ENCODE results near the gene RUNDC3A.
"Not testable (repeated sequence)": the region's sequence is repeated elsewhere in the genome, so short reads cannot be mapped to it uniquely, and the experiment has no call there.

RUNDC3A gene

GRCh38 chr17:44321246-44322120 lies 13.1 kb downstream of the RUNDC3A start:
- DNase-seq, result no peak

GRCh38 chr17:44322236-44322895 lies 14.0 kb downstream of the RUNDC3A start:
- no peak for DNase-seq

DNA sequence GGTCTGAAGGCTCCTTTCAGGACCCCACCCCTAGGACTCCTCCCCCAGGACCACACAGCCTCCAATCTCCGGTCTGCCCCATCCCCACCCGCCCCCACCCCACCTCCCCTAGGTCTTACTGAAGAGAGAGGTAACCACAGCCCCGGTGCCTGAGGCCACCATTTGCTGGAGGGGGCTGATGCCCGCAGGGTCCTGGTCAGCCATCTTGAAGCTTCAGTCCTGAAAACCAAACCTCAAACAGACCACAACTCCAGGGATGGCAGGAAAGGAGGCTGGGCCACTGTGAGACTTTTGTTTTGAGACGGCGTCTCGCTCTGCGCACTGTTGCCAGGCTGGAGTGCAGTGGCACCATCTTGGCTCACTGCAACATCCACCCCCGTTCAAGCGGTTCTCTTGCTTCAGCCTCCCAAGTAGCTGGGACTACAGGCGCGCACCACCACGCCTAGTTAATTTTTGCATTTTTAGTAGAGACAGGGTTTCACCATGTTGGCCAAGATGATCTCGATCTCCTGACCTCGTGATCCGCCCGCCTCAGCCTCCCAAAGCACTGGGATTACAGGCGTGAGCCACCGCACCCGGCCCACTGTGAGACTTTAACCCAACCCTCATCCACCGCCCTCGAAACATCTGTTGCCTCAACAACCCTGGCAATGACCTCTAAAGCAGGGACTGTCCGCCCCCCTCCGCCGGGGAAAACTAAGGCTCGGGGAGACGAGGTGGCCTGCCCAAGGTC lies 15.1 kb downstream of the RUNDC3A start:
- DNase-seq, result no peak

DNA sequence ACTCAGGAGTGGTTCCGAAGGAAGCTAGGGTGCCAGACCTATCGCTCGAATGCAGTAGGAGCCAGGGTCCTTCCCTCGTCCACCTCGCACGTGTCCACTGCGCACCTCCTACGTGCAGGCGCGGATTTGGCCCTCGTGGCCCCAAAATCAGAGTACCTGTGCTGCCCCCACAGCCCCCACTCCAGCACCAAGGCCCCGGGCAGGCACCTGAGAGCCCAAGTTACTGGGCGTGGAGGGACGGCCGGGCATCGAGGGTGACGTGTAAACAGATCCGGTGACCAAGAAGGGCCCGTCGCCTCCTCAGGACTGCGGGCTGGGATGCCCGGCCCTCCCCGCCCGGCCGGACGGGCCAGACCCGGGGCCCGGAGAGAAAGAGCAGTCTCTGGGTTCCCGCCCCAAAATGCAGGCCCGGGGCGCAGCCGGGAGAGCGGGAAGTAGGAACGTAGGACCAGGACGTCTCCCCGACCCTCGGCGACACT lies 15.7 kb downstream of the RUNDC3A start:
- DNase-seq, result no peak

DNA sequence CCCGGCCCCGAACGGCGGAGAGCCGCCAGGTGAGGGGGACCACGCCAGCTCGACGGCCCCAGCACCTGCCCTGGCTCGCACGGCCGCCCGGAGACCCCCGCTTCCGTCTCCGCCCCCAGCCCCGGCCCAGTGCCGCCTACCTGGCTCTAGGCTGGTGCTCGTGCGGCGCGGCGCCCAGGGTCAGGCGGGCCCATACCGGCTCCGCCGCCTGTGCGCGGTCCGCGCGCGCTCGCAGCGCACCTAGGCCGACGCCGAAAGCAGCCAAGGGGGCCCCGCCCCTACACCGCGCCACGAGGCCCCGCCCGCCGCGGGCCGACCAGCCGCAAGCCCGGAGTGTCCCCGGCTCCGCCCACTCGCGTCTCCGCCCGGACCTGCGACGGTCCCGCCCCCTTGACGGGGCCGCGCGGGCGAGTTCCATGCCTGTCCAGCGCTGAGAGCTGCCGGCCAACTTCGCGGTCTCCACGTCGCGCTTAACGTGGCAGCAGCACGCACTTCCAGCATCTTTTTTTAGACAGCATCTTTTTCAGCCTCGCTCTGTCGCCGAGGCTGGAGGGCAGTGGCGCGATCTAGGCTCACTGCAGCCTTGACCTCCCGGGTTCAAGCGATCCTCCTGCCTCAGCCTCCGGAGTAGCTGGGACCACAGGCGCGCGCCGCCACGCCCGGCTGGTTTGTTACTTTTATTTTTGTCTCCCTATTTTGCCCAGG lies 16.3 kb downstream of the RUNDC3A start, which contains the start of gene SLC25A39:
TSS of gene SLC25A39 (minus strand) at position 253 of the 705 bp plus-strand sequence. CDS start 1,261 bp downstream, outside the sequence.
- peak; percentile 60 to 80 for DNase-seq

DNA sequence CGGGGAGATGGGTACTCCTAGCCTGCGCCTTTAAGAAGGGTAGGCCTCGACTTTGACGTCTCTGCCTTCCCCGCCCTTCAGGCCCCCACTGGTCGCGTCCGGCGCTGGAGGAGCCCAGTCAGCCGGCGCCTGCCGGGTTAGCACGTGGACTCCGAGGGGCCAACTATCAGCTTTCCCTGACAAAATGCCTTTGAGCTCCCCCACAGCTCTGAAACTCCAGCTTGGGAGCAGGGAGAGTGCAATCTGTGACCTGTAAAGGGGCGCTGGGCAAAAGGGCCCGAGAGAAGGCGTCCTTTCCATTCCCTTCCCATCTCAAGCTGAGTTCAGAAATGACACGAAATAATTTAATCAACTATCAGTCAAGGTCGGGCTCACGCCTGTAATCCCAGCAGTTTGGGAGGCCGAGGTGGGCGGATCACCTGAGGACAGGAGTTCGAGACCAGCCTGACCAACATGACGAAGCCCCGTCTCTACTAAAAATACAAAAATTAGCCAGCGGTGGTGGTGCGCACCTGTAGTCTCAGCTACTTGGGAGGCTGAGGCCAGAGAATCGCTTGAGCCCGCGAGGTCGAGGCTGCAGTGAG lies 18.6 kb downstream of the RUNDC3A start:
- DNase-seq, result peak; percentile 55 to 94

DNA sequence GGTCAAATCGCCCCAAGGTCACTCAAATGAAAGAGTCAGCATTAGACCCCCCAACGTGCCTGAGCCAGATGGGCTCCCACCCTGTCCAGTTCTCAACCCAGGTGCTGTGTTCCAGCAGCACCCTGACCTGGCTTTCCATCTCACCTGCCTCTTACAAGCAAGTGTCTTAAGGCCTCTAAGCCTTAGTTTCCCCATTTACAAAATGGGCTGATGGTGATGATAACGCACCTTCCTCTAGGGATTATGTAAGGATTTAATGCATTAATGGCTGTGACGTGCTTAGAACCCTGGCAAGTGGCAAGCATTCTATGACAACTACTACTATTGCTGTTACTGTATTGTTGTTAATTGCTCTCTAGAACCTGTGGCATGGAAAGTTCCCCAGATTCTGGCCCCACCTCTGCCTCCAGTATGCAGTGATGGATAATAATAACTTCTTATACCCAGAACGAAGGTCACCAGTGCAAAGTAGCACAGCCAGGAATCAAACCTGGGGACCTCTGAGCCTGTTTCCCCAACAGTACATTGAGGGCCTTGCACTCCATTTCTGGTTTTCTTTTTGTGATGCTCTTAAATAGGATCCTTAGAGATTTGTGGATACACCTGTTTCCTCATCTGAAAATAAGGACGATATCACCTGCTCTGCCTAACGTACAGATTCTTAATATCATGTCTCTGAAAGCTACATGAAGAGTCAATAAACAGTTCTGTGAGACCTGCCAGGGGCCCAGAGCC lies 19.5 kb downstream of the RUNDC3A start:
- DNase-seq, result no peak

DNA sequence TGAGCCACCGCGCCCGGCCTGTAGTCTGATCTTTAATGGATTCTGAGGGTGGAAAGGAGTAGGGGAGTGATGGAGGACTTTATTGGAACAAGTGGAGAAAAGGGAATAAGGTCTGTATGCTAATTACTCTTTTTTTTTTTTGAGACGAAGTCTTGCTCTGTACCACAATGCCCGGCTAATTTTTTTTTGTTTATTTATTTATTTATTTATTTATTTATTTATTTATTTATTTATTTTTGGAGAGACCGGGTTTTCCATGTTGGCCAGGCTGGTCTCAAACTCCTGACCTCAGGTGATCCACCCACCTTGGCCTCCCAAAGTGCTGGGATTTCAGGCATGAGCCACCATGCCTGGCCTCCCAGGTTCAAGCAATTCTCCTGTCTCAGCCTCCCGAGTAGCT lies 21.1 kb downstream of the RUNDC3A start:
- DNase-seq, result not testable (repeated sequence)

DNA sequence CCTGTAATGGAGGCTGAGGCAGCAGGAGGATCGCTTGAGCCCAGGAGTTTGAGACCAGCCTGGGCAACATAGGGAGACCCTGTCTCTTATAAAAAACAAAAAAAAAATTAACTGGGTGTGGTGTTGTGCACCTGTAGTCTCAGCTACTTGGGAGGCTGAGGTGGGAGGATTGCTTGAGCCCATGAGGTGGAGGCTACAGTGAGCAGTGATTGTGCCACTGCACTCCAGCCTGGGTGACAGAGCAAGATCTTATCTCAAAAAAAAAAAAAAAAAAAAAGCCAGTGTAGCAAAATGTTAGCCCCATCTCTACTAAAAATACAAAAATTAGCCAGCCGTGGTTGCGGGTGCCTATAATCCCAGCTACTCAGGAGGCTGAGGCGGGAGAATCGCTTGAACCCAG lies 21.9 kb downstream of the RUNDC3A start:
- not testable (repeated sequence) for DNase-seq

DNA sequence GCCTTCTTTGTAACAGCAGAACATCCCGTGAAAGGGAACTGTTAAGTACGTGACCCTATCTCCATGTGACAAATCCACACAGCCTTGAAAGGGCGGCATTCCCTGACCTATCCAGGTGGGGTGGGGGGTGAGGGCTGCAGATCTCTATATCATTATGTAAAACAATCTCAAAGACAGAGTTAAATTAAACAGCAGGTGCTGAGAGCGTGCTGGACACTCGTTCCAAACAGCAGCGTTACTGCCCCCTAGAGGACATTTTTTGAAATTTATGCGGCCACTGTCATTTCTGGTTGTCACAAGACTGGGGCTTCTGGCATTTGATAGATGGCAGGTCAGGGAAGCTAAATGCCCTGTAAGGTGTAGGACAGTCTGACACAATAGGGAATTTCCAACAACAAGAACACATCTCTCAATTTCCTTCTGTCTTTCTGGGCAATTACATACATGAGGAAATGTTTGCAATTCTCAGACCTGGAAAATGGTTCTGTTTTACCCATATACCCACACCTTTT lies 22.9 kb downstream of the RUNDC3A start:
- DNase-seq, result peak; percentile 31 to 52

DNA sequence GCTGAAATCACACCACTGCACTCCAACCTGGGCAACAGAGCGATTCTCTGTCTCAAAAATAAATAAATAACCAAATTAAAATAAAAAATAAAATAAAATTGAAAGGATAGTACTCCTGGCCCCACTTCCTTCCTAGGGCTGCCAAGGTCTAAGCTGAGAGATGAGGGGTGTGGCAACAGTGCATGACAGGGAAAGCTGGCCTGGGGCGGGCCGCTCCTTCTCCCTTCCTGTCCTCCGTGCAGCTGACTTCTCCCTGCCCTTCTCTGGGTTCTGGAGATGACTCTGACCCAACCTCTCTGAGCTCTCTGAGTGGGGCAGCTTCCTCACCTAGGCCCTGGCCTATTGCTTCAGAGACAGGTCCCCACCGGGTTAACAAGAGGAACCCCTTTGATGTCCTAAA lies 25.0 kb downstream of the RUNDC3A start:
- DNase-seq, result no peak

- no peak for DNase-seq
These were observed 25.9 kb downstream of the RUNDC3A start for GRCh38 chr17:44334315-44334714.

DNA sequence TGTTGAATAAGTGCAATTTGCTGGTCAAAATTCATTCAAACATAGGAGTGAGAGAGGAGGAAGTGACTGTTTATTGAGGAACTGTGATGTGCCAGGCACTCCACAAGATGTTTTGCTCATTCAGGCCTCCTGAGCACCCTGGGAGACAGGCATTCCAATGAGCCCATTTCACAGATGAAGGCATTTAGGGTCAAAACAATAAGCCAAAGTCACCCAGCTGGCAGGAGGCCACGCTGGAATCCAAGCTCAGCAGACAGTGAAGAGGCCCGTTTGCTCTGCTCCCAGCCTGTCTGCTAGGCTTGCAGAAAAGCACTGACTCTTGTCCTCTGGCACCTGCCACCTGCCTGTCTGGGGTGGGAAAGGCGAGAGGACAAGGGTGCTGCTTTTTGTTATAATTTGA lies 26.3 kb downstream of the RUNDC3A start:
- no peak for DNase-seq

DNA sequence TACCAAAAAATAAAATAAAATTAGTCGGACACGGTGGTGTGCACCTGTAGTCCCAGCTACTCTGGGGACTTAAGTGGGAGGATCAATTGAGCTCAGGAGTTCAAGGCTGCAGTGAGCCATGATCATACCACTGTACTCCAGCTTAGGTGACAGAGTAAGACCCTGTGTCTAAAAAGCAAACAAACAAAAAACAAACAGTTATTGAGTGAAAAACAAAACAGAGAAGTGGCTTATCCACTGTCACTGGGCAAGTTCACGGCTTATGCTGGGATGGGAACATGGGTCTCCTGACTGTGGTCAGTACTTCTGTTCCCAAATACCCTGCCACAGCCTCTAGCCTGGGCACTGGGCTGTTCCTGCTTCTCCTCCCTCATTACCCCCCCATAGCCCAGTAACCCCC lies 27.2 kb downstream of the RUNDC3A start:
- DNase-seq, result no peak

- no peak for DNase-seq
These were observed 27.6 kb downstream of the RUNDC3A start for GRCh38 chr17:44335968-44336367.

GRCh38 chr17:44338702-44339101 lies 30.3 kb downstream of the RUNDC3A start:
- DNase-seq, result no peak

GRCh38 chr17:44340553-44340952 lies 32.2 kb downstream of the RUNDC3A start:
- DNase-seq, result not testable (repeated sequence)

DNA sequence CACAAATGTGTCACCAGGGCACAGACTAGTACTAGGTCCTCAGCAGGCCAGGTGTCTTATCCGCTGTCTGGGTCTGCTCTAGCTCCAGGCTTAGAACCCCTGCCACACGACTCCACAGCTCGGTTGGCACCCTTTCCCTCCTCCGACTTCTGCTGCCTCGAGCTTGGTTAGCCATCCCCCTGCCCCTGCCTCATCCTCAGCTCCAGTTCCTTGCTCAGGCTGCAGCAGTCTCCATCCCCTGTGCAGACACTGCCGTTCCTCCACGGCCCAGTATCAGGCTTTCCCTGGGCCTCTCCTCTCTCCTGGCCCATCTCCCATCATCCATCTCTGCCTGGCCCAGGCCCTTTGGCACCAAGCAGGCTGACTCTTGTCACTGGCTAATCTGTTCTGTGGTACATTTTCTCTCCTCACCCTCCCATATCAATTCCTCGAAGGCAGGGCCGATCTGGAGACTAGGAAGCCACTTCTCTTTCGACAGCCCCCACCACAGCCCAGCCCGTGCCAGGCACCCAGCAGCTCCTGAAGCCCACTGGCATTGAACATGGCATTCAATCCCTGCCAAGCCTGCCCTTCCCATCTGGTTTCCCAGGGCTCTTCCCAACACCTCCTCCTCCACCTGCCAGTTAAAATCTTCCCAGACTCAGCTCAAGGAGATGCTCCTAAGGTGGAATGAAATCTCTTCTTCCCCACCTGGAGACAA lies 35.3 kb downstream of the RUNDC3A start:
- DNase-seq, result no peak

DNA sequence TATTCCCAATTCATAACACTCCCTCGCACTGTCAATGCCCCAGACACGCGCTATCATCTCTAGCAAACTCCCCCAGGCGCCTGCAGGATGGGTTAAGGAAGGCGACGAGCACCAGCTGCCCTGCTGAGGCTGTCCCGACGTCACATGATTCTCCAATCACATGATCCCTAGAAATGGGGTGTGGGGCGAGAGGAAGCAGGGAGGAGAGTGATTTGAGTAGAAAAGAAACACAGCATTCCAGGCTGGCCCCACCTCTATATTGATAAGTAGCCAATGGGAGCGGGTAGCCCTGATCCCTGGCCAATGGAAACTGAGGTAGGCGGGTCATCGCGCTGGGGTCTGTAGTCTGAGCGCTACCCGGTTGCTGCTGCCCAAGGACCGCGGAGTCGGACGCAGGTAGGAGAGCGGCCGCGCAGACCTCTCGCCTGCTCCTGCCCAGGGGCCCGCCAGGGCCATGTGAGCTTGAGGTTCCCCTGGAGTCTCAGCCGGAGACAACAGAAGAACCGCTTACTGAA lies 36.6 kb downstream of the RUNDC3A start, which contains the start of gene GRN:
TSS of gene GRN (plus strand) at position 364 of the 515 bp plus-strand sequence. CDS start 3,863 bp downstream, outside the sequence.
- DNase-seq, result peak; percentile 67 to 91

DNA sequence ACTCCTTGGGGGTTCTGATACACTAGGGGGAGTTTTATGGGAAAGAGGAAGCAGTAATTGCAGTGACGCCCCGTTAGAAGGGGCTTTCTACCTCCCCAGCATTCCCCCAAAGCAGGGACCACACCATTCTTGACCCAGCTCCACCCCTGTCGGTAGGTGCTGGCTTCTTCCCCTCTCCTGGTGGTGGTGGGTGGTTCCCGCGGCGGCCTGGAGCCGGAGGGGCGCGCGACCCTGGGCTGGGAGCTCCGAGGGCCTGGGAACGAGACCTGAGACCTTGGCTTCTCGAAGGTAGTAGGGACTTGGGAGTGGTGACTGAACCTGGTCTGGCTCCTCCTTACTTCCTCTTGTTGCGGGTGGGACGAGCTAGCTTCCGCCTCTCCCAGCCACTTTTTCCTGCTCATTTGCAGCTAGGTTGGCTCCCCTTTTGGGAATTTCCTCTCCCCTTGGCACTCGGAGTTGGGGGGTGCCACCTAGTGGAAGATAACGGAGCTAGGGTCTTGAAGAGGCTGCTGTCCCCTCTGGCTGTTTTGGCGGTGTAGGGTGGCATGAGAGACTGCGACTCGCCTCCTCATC lies 37.1 kb downstream of the RUNDC3A start:
- DNase-seq, result peak; percentile 45 to 67

All from bone marrow (tissue), 2 donors.